ENCODE data around the gene NUDT4.

GRCh38 chr12:93438266-93439050, 60.7 kb downstream of the NUDT4 start:
- TF ChIP-seq, protein P1, sequence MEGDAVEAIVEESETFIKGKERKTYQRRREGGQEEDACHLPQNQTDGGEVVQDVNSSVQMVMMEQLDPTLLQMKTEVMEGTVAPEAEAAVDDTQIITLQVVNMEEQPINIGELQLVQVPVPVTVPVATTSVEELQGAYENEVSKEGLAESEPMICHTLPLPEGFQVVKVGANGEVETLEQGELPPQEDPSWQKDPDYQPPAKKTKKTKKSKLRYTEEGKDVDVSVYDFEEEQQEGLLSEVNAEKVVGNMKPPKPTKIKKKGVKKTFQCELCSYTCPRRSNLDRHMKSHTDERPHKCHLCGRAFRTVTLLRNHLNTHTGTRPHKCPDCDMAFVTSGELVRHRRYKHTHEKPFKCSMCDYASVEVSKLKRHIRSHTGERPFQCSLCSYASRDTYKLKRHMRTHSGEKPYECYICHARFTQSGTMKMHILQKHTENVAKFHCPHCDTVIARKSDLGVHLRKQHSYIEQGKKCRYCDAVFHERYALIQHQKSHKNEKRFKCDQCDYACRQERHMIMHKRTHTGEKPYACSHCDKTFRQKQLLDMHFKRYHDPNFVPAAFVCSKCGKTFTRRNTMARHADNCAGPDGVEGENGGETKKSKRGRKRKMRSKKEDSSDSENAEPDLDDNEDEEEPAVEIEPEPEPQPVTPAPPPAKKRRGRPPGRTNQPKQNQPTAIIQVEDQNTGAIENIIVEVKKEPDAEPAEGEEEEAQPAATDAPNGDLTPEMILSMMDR (IDR thresholded peaks at IDR 0.05), result no peak
- TF ChIP-seq POLR2A (IDR thresholded peaks at IDR 0.05) (no peak), EP300 (IDR thresholded peaks at IDR 0.05) (no peak)

All from tibial nerve (tissue), 4 donors.